H9 (cell line): ENCODE measurements around the gene AGMAT. TPM values are rescaled to one million over a fixed set of nuclear protein-coding genes. Genes with fewer than 3 reads are reported as not detected.

Experiments
- DNase-seq: peaks from one replicate; pipeline ENCODE4 v3.0.0-alpha.2; 2017
- H2AFZ ChIP-seq: one replicate; pipeline ENCODE4 v1.6.1; 2013; ENCODE audit warnings: mild to moderate bottlenecking, low read length, control low read depth, moderate library complexity
- H2AK5ac ChIP-seq: 2 replicates; pipeline ENCODE4 v1.6.1; 2013; ENCODE audit warnings: low read length, control low read depth, mixed read lengths; ENCODE audit not compliant: insufficient read length
- H2BK120ac ChIP-seq: one replicate; pipeline ENCODE4 v1.6.1; 2013; ENCODE audit warnings: low read depth, mild to moderate bottlenecking, low read length, control low read depth, inconsistent platforms; ENCODE audit not compliant: poor library complexity, severe bottlenecking
- H2BK12ac ChIP-seq: 2 replicates; pipeline ENCODE4 v1.6.1; 2013; ENCODE audit warnings: low read length, control low read depth, mixed read lengths, low read depth; ENCODE audit not compliant: insufficient read length
- H2BK15ac ChIP-seq: 2 replicates; pipeline ENCODE4 v1.6.1; 2013; ENCODE audit warnings: low read depth, low read length, control low read depth
- H2BK20ac ChIP-seq: one replicate; pipeline ENCODE4 v1.6.1; 2013; ENCODE audit warnings: low read depth, mild to moderate bottlenecking, low read length, control low read depth, inconsistent platforms; ENCODE audit not compliant: poor library complexity, severe bottlenecking
- H2BK5ac ChIP-seq: 2 replicates; pipeline ENCODE4 v1.6.1; 2013; ENCODE audit warnings: low read length, control low read depth, mixed read lengths; ENCODE audit not compliant: insufficient read length
- H3K14ac ChIP-seq: 2 replicates; pipeline ENCODE4 v1.6.1; 2013; ENCODE audit warnings: low read length, control low read depth; ENCODE audit not compliant: insufficient read depth
- H3K18ac ChIP-seq: 2 replicates; pipeline ENCODE4 v1.6.1; 2013; ENCODE audit warnings: low read depth, mild to moderate bottlenecking, mixed read lengths, low read length, control low read depth; ENCODE audit not compliant: insufficient read length
- H3K23ac ChIP-seq: 2 replicates; pipeline ENCODE4 v1.6.1; 2013; ENCODE audit warnings: low read length, control low read depth, mixed read lengths, low read depth; ENCODE audit not compliant: insufficient read length
- H3K23me2 ChIP-seq: 2 replicates; pipeline ENCODE4 v1.6.1; 2013; ENCODE audit warnings: low read depth, mild to moderate bottlenecking, mixed read lengths, low read length, control low read depth; ENCODE audit not compliant: insufficient read length, poor library complexity, severe bottlenecking
- H3K27ac ChIP-seq: 2 replicates; pipeline ENCODE4 v1.5.1; 2013; ENCODE audit warnings: low read length, control low read depth, mixed read lengths, low read depth; ENCODE audit not compliant: insufficient read length
- H3K27me3 ChIP-seq: 2 replicates; pipeline ENCODE4 v1.6.1; 2013; ENCODE audit warnings: low read length, control low read depth, inconsistent platforms; ENCODE audit not compliant: insufficient read depth
- H3K4ac ChIP-seq: 2 replicates; pipeline ENCODE4 v1.6.1; 2013; ENCODE audit warnings: low read depth, mild to moderate bottlenecking, control low read depth, inconsistent platforms, low read length, moderate library complexity
- H3K4me1 ChIP-seq: 2 replicates; pipeline ENCODE4 v1.6.1; 2013; ENCODE audit warnings: low read length, control low read depth, inconsistent platforms; ENCODE audit not compliant: insufficient read depth
- H3K4me2 ChIP-seq: 2 replicates; pipeline ENCODE4 v1.6.1; 2013; ENCODE audit warnings: low read length, control low read depth, mixed read lengths; ENCODE audit not compliant: insufficient read length, insufficient read depth
- H3K56ac ChIP-seq: 2 replicates; pipeline ENCODE4 v1.6.1; 2013; ENCODE audit warnings: low read depth, mild to moderate bottlenecking, mixed read lengths, low read length, control low read depth; ENCODE audit not compliant: insufficient read length
- H3K79me1 ChIP-seq: 2 replicates; pipeline ENCODE4 v1.6.1; 2013; ENCODE audit warnings: low read depth, mild to moderate bottlenecking, moderate library complexity, low read length, control low read depth, inconsistent platforms; ENCODE audit not compliant: insufficient read depth, poor library complexity, severe bottlenecking
- H3K79me2 ChIP-seq: 2 replicates; pipeline ENCODE4 v1.6.1; 2013; ENCODE audit warnings: low read length, control low read depth, inconsistent platforms; ENCODE audit not compliant: insufficient read depth
- H3K9ac ChIP-seq: 2 replicates; pipeline ENCODE4 v1.6.1; 2013; ENCODE audit warnings: low read length, control low read depth, mixed read lengths; ENCODE audit not compliant: insufficient read length; ENCODE audit errors: extremely low read depth
- H3K9me3 ChIP-seq: one replicate; pipeline ENCODE4 v1.6.1; 2013; ENCODE audit warnings: low read depth, low read length, inconsistent platforms; ENCODE audit not compliant: control insufficient read depth
- H3T11ph ChIP-seq: one replicate; pipeline ENCODE4 v1.6.1; 2013; ENCODE audit warnings: mild to moderate bottlenecking, low read length, control low read depth, inconsistent platforms
- H4K20me1 ChIP-seq: one replicate; pipeline ENCODE4 v1.6.1; 2013; ENCODE audit not compliant: control insufficient read depth, insufficient read length, insufficient read depth
- H4K5ac ChIP-seq: 2 replicates; pipeline ENCODE4 v1.6.1; 2013; ENCODE audit warnings: low read depth, mild to moderate bottlenecking, mixed read lengths, low read length, control low read depth; ENCODE audit not compliant: insufficient read length
- H4K8ac ChIP-seq: replicated peaks from 2 replicates; pipeline ENCODE4 v1.6.1; 2013; ENCODE audit warnings: low read length, control low read depth, mixed read lengths, low read depth; ENCODE audit not compliant: insufficient read length
- H4K91ac ChIP-seq: 2 replicates; pipeline ENCODE4 v1.6.1; 2013; ENCODE audit warnings: low read depth, mild to moderate bottlenecking, moderate library complexity, mixed read lengths, low read length, control low read depth; ENCODE audit not compliant: insufficient read length
- H3K27ac Mint-ChIP-seq, 3 experiments: 2 replicates in 2 of 3; 3 replicates in 1 of 3; pipeline ENCODE4 v1.8.0; 2020 to 2021; ENCODE audit warnings: mixed read lengths in 3 of 3, mild to moderate bottlenecking in 1 of 3, moderate library complexity in 1 of 3
- H3K27me3 Mint-ChIP-seq: 2 replicates; pipeline ENCODE4 v1.8.0; 2021; ENCODE audit warnings: low read depth, mild to moderate bottlenecking, moderate library complexity, mixed read lengths
- H3K36me3 Mint-ChIP-seq, 3 experiments: 2 replicates in 2 of 3; 3 replicates in 1 of 3; pipeline ENCODE4 v1.8.0; 2020 to 2021; ENCODE audit warnings: low read depth in 3 of 3, mixed read lengths in 3 of 3; ENCODE audit not compliant: insufficient read depth in 1 of 3
- H3K4me1 Mint-ChIP-seq, 2 experiments: 2 replicates each; pipeline ENCODE4 v1.8.0; 2020; ENCODE audit warnings: mixed read lengths in 2 of 2
- H3K4me3 Mint-ChIP-seq, 2 experiments: 2 replicates in 1 of 2; 3 replicates in 1 of 2; pipeline ENCODE4 v1.8.0; 2020 to 2021; ENCODE audit warnings: mild to moderate bottlenecking in 2 of 2, mixed read lengths in 2 of 2, moderate library complexity in 1 of 2
- H3K9me3 Mint-ChIP-seq, 2 experiments: 2 replicates in 1 of 2; 3 replicates in 1 of 2; pipeline ENCODE4 v1.8.0; 2020; ENCODE audit warnings: mild to moderate bottlenecking in 2 of 2, mixed read lengths in 2 of 2, moderate library complexity in 1 of 2
- WGBS: extraction: QIAGEN DNeasy Blood & Tissue Kit; methylation state at CpG from one replicate; pipeline ENCODE4 v1.1.7; 2013; ENCODE audit warnings: missing lambda C conversion rate, low lambda C conversion rate, mixed read lengths; ENCODE audit not compliant: insufficient read length; ENCODE audit errors: extremely low coverage; 5-methylcytosine and 5-hydroxymethylcytosine counted together
- total RNA-seq: library from RNA; stranded (reverse); gene quantifications from 2 replicates; pipeline ENCODE4 v1.2.1, GENCODE V29; 2021
- TF ChIP-seq, protein P1 (sequence below): fragments of 200-600 bp; sonication (generic); conservative IDR thresholded peaks from 3 replicates; pipeline ENCODE4 v1.8.0; 2021; ENCODE audit warnings: antibody characterized with exemption, mild to moderate bottlenecking

Gene AGMAT
- total RNA-seq, 1 experiment from 2014 or later: 4.0 TPM

DNA sequence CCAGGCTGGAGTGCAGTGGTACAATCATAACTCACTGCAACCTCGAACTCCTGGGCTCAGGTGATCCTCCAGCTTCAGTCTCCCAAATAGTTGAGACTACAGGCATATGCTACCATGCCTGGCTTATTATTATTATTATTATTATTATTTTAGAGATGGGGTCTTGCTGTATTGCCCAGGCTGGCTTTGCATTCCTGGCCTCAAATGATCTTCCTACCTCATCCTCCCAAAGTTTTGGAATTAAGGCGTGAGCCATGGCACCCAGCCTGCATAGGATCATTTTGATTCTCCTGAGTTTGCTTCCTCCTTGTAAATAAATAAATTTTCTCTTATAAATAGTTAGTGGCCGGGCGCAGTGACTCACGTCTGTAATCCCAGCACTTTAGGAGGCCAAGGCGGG lies 38.6 kb upstream of the AGMAT start:
- Histone ChIP-seq H4K5ac (no peak overlapping the region), H3K79me1 (peaks cover 6% of the 10 kb centered on the region), H3K4ac (no peak overlapping the region), H3K4me1 (no peaks in the 10 kb centered on the region; the same call in 1 of the 2 replicates), H3K27ac (no peak overlapping the region), H3K18ac (no peak overlapping the region), H3K23me2 (no peaks in the 10 kb centered on the region), H2BK5ac (no peak overlapping the region), H3K14ac (no peak overlapping the region), H2BK120ac (no peak overlapping the region), H3K79me2 (peaks cover 40% of the 10 kb centered on the region; the same call in 1 of the 2 replicates), H2AK5ac (no peak overlapping the region), H4K20me1 (no peaks in the 10 kb centered on the region), H3K4me2 (no peak overlapping the region), H3K9ac (no peak overlapping the region), H3K27me3 (no peaks in the 10 kb centered on the region), H3T11ph (no peak overlapping the region), H3K23ac (no peak overlapping the region), H3K56ac (no peak overlapping the region), H2BK20ac (no peak overlapping the region), H2AFZ (no peak overlapping the region), H2BK15ac (no peak overlapping the region), H4K91ac (no peak overlapping the region), H2BK12ac (no peak overlapping the region), H3K9me3 (no peaks in the 10 kb centered on the region), H4K8ac (no peak overlapping the region)
- no CpG with 5 or more reads among the region's 6 CpGs for WGBS
- peaks cover 12 to 23% (median 21%) of the 10 kb centered on the region in 3 experiments for H3K36me3 Mint-ChIP-seq
- no peak overlapping the region for H3K4me3 Mint-ChIP-seq
- H3K9me3 Mint-ChIP-seq: no peaks in the 10 kb centered on the region
- H3K27ac Mint-ChIP-seq: no peak overlapping the region
- no peak for DNase-seq
- H3K27me3 Mint-ChIP-seq: no peaks in the 10 kb centered on the region
- H3K4me1 Mint-ChIP-seq: peaks cover 11 to 16% of the 10 kb centered on the region in 2 experiments
- TF ChIP-seq, protein P1, sequence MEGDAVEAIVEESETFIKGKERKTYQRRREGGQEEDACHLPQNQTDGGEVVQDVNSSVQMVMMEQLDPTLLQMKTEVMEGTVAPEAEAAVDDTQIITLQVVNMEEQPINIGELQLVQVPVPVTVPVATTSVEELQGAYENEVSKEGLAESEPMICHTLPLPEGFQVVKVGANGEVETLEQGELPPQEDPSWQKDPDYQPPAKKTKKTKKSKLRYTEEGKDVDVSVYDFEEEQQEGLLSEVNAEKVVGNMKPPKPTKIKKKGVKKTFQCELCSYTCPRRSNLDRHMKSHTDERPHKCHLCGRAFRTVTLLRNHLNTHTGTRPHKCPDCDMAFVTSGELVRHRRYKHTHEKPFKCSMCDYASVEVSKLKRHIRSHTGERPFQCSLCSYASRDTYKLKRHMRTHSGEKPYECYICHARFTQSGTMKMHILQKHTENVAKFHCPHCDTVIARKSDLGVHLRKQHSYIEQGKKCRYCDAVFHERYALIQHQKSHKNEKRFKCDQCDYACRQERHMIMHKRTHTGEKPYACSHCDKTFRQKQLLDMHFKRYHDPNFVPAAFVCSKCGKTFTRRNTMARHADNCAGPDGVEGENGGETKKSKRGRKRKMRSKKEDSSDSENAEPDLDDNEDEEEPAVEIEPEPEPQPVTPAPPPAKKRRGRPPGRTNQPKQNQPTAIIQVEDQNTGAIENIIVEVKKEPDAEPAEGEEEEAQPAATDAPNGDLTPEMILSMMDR: no peak
